Neural cell (in vitro differentiated cells): ENCODE measurements around the gene ARFGAP3.

Experiments
- EP300 ChIP-seq: fragments of 450-650 bp; conservative IDR thresholded peaks from 2 replicates; pipeline ENCODE4 v1.6.1; 2014; ENCODE audit warnings: antibody characterized with exemption, mild to moderate bottlenecking, moderate library complexity; ENCODE audit not compliant: poor library complexity, severe bottlenecking
- EZH2 ChIP-seq: fragments of 200-600, 300-800 bp; shearing (Covaris generic), sonication (generic); IDR thresholded peaks from 2 replicates; pipeline ENCODE4 v1.6.1; 2014; ENCODE audit warnings: antibody characterized with exemption, low read length, borderline replicate concordance, mild to moderate bottlenecking; ENCODE audit not compliant: insufficient read depth, poor library complexity, severe bottlenecking
- MXI1 ChIP-seq: fragments of 450-650 bp; conservative IDR thresholded peaks from 2 replicates; pipeline ENCODE4 v1.6.1; 2014; ENCODE audit warnings: antibody characterized with exemption, mild to moderate bottlenecking; ENCODE audit not compliant: poor library complexity, severe bottlenecking
- POLR2AphosphoS5 ChIP-seq: IDR thresholded peaks from 2 replicates; pipeline ENCODE4 v1.6.1; 2012
- RAD21 ChIP-seq: fragments of 450-650 bp; conservative IDR thresholded peaks from 2 replicates; pipeline ENCODE4 v1.6.1; 2014; ENCODE audit warnings: antibody characterized with exemption, mild to moderate bottlenecking, moderate library complexity
- SMC3 ChIP-seq: fragments of 450-650 bp; conservative IDR thresholded peaks from 2 replicates; pipeline ENCODE4 v1.6.1; 2014; ENCODE audit warnings: antibody characterized with exemption, mild to moderate bottlenecking, moderate library complexity; ENCODE audit not compliant: poor library complexity
- TAF1 ChIP-seq: IDR thresholded peaks from 2 replicates; pipeline ENCODE4 v1.6.1; 2012; ENCODE audit warnings: low read depth
- TF ChIP-seq, protein P1 (sequence below): IDR thresholded peaks from 2 replicates; pipeline ENCODE4 v1.6.1; 2012; ENCODE audit warnings: borderline replicate concordance
- TF ChIP-seq, protein P2 (sequence below): fragments of 450-650 bp; IDR thresholded peaks from 2 replicates; pipeline ENCODE4 v1.5.1; 2014; ENCODE audit warnings: antibody characterized with exemption, mild to moderate bottlenecking, moderate library complexity; ENCODE audit not compliant: poor library complexity, severe bottlenecking

DNA sequence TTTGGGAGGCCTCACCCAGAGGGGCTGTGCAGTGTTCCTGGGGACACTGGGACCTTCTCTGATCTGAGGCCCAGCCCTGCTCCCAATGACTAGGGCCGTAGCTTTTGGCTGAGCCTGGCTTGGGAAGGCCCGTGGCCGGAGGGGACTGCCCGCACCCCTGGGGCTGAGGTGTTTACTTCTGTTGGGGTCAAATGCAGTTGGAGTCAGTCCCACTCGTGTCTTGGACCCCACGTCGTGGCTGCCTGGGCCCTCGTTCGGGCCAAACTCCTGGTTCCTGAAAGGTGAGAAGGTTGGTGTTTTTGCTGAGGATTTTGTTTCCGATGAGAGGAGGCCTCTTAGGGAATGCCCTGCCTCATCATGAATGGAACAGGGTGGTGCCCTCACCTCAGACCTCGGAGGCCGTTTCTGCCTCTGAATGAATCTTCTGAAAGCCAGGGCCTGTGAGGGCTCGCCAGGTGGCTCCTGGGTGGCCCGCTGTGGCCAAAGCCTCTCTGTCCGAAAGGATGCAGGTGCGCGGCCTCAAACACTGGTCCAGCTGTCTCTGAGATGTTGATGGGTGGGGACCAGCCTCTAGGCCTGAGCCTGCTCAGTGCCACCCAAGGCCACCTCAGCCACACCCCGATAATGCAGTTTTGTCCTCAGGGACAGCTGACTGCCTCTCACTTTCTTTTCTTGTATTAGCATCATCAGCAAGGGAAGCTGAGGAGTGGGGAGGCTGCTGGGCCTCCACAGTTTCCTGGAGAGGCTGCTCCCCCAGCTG is 96.1 kb downstream of the ARFGAP3 start:
- no peak for TF ChIP-seq RAD21
- TF ChIP-seq, protein P1, sequence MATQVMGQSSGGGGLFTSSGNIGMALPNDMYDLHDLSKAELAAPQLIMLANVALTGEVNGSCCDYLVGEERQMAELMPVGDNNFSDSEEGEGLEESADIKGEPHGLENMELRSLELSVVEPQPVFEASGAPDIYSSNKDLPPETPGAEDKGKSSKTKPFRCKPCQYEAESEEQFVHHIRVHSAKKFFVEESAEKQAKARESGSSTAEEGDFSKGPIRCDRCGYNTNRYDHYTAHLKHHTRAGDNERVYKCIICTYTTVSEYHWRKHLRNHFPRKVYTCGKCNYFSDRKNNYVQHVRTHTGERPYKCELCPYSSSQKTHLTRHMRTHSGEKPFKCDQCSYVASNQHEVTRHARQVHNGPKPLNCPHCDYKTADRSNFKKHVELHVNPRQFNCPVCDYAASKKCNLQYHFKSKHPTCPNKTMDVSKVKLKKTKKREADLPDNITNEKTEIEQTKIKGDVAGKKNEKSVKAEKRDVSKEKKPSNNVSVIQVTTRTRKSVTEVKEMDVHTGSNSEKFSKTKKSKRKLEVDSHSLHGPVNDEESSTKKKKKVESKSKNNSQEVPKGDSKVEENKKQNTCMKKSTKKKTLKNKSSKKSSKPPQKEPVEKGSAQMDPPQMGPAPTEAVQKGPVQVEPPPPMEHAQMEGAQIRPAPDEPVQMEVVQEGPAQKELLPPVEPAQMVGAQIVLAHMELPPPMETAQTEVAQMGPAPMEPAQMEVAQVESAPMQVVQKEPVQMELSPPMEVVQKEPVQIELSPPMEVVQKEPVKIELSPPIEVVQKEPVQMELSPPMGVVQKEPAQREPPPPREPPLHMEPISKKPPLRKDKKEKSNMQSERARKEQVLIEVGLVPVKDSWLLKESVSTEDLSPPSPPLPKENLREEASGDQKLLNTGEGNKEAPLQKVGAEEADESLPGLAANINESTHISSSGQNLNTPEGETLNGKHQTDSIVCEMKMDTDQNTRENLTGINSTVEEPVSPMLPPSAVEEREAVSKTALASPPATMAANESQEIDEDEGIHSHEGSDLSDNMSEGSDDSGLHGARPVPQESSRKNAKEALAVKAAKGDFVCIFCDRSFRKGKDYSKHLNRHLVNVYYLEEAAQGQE, result no peak
- TF ChIP-seq, protein P2, sequence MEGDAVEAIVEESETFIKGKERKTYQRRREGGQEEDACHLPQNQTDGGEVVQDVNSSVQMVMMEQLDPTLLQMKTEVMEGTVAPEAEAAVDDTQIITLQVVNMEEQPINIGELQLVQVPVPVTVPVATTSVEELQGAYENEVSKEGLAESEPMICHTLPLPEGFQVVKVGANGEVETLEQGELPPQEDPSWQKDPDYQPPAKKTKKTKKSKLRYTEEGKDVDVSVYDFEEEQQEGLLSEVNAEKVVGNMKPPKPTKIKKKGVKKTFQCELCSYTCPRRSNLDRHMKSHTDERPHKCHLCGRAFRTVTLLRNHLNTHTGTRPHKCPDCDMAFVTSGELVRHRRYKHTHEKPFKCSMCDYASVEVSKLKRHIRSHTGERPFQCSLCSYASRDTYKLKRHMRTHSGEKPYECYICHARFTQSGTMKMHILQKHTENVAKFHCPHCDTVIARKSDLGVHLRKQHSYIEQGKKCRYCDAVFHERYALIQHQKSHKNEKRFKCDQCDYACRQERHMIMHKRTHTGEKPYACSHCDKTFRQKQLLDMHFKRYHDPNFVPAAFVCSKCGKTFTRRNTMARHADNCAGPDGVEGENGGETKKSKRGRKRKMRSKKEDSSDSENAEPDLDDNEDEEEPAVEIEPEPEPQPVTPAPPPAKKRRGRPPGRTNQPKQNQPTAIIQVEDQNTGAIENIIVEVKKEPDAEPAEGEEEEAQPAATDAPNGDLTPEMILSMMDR, result no peak
- TF ChIP-seq POLR2AphosphoS5, result no peak
- no peak for TF ChIP-seq MXI1
- TF ChIP-seq EP300, result no peak
- TF ChIP-seq TAF1, result no peak
- TF ChIP-seq EZH2, result no peak
- no peak for TF ChIP-seq SMC3
